ENCODE measurements around the gene STXBP5L.
"Not testable (repeated sequence)": the region's sequence is repeated elsewhere in the genome, so short reads cannot be mapped to it uniquely, and the experiment has no call there.

Gene STXBP5L

GRCh38 chr3:120908030-120908794, at the start of gene STXBP5L:
Gene STXBP5L (plus strand): TSS chr3:120908205. CDS start chr3:120909579, 1,374 bp downstream.
- DNase-seq (ENCODE audit: low spot score) = peak; percentile 89

GRCh38 chr3:120858521-120858920, 49.5 kb upstream of the STXBP5L start:
- no peak for DNase-seq (ENCODE audit: low spot score)

- DNase-seq (ENCODE audit: low spot score) = no peak
Measured at GRCh38 chr3:120864541-120864940, 43.5 kb upstream of the STXBP5L start.

- DNase-seq (ENCODE audit: low spot score) = no peak
Measured at GRCh38 chr3:120875507-120875906, 32.5 kb upstream of the STXBP5L start.

- DNase-seq (ENCODE audit: low spot score) = no peak
Measured at GRCh38 chr3:120875989-120876388, 32.0 kb upstream of the STXBP5L start.

- DNase-seq (ENCODE audit: low spot score) = no peak
Measured at GRCh38 chr3:120879411-120879810, 28.6 kb upstream of the STXBP5L start.

GRCh38 chr3:120892921-120893320, 15.1 kb upstream of the STXBP5L start:
- no peak for DNase-seq (ENCODE audit: low spot score)

GRCh38 chr3:120894316-120895057, 13.5 kb upstream of the STXBP5L start:
- DNase-seq (ENCODE audit: low spot score) = no peak

- not testable (repeated sequence) for DNase-seq (ENCODE audit: low spot score)
Measured at GRCh38 chr3:120901716-120902115, 6.3 kb upstream of the STXBP5L start.

GRCh38 chr3:120903221-120903620, 4.8 kb upstream of the STXBP5L start:
- DNase-seq (ENCODE audit: low spot score) = no peak

GRCh38 chr3:120907659-120908029, 361 bp upstream of the STXBP5L start:
- DNase-seq (ENCODE audit: low spot score) = no peak

- DNase-seq (ENCODE audit: low spot score) = no peak
Measured at GRCh38 chr3:120908795-120909601, 993 bp downstream of the STXBP5L start.

- DNase-seq (ENCODE audit: low spot score) = no peak
Measured at GRCh38 chr3:120909602-120909878, 1.5 kb downstream of the STXBP5L start.

GRCh38 chr3:120926146-120926545, 18.1 kb downstream of the STXBP5L start:
- no peak for DNase-seq (ENCODE audit: low spot score)

- no peak for DNase-seq (ENCODE audit: low spot score)
Measured at GRCh38 chr3:120928991-120929390, 21.0 kb downstream of the STXBP5L start.

GRCh38 chr3:120931593-120931992, 23.6 kb downstream of the STXBP5L start:
- no peak for DNase-seq (ENCODE audit: low spot score)

GRCh38 chr3:120956143-120956542, 48.1 kb downstream of the STXBP5L start:
- DNase-seq (ENCODE audit: low spot score) = no peak

- no peak for DNase-seq (ENCODE audit: low spot score)
Measured at GRCh38 chr3:120982608-120983320, 74.8 kb downstream of the STXBP5L start.

GRCh38 chr3:120983321-120983665, 75.3 kb downstream of the STXBP5L start:
- no peak for DNase-seq (ENCODE audit: low spot score)

- no peak for DNase-seq (ENCODE audit: low spot score)
Measured at GRCh38 chr3:120983841-120984240, 75.8 kb downstream of the STXBP5L start.

- DNase-seq (ENCODE audit: low spot score) = no peak
Measured at GRCh38 chr3:120985242-120985641, 77.2 kb downstream of the STXBP5L start.

GRCh38 chr3:120988994-120989393, 81.0 kb downstream of the STXBP5L start:
- no peak for DNase-seq (ENCODE audit: low spot score)
